ENCODE data around the gene NUMA1. TPM values are rescaled to one million over a fixed set of nuclear protein-coding genes. Genes with fewer than 3 reads are reported as not detected.

Gene NUMA1
- total and polyA plus RNA-seq, 2 of the 13 experiments (the other 11 are each of a cell fraction or from before 2014, with no cell fraction given): 57.3 to 60.2 TPM

- no peak for TF ChIP-seq ZNF256 (CRISPR knock-in tag; conservative IDR thresholded peaks at IDR 0.05)
- TF ChIP-seq XRCC5 (optimal IDR thresholded peaks at IDR 0.05; ENCODE audit: low read length): peak; percentile 72
- no peak for TF ChIP-seq KLF13 (CRISPR knock-in tag; IDR thresholded peaks at IDR 0.05)
- TF ChIP-seq NFE2 (CRISPR knock-in tag; IDR thresholded peaks at IDR 0.05): no peak
- TF ChIP-seq DZIP1 (CRISPR knock-in tag; IDR thresholded peaks at IDR 0.05): no peak
- no peak for TF ChIP-seq ELK4 (CRISPR knock-in tag; IDR thresholded peaks at IDR 0.05; ENCODE audit: borderline replicate concordance)
- peak; percentile 20 for TF ChIP-seq TEAD3 (CRISPR knock-in tag; optimal IDR thresholded peaks at IDR 0.05; ENCODE audit: borderline replicate concordance)
- TF ChIP-seq ARID4A (CRISPR knock-in tag; IDR thresholded peaks at IDR 0.05; ENCODE audit: borderline replicate concordance): peak; percentile 86
- no peak for TF ChIP-seq ZNF704 (CRISPR knock-in tag; IDR thresholded peaks at IDR 0.05; ENCODE audit: borderline replicate concordance)
- peak; percentile 64; the same call in 1 of the 2 replicates for TF ChIP-seq TAF1 (CRISPR knock-in tag; IDR thresholded peaks at IDR 0.05)
- 0 out of 2 replicates have a peak, but pooled peaks have one; percentile 39 for TF ChIP-seq MEF2D (CRISPR knock-in tag; IDR thresholded peaks at IDR 0.05)
- TF ChIP-seq SMAD1 (CRISPR knock-in tag; IDR thresholded peaks at IDR 0.05; ENCODE audit: borderline replicate concordance, low read depth): peak; percentile 10; the same call in 1 of the 2 replicates
- TF ChIP-seq NONO (IDR thresholded peaks at IDR 0.05): no peak
- TF ChIP-seq NONO (CRISPR knock-in tag; conservative IDR thresholded peaks at IDR 0.05): 0 out of 2 replicates have a peak, but pooled peaks have one; percentile 18
- peak; percentile 33 to 67; a peak in 2 of 4 replicates for TF ChIP-seq HMGXB4 (CRISPR knock-in tag; IDR thresholded peaks at IDR 0.05; ENCODE audit: borderline replicate concordance in 1 of 2, low read depth in 1 of 2)
- peak; percentile 46; the same call in 1 of the 2 replicates for TF ChIP-seq SALL2 (CRISPR knock-in tag; IDR thresholded peaks at IDR 0.05)
- no peak for TF ChIP-seq ZNF672 (CRISPR knock-in tag; IDR thresholded peaks at IDR 0.05)
These were observed at the start of gene NUMA1, which contains the start of gene LRRC51 (continued) for GRCh38 chr11:72080326-72081183.
